ENCODE measurements around the gene MTUS2. TPM values are rescaled to one million over a fixed set of nuclear protein-coding genes. Genes with fewer than 3 reads are reported as not detected.

The MTUS2 gene
- polyA plus RNA-seq, 1 donor from 2014 or later: 4.4 TPM

- H2AFZ ChIP-seq (ENCODE audit: low read depth, low read length): no peak overlapping the region
- no peak overlapping the region for H3K4me3 ChIP-seq (ENCODE audit: low read length)
- H3K4me2 ChIP-seq (ENCODE audit: low read length): no peak overlapping the region
- H4K20me1 ChIP-seq (ENCODE audit: insufficient read depth): no peaks in the 10 kb centered on the region
- H3K79me2 ChIP-seq (replicated peaks; ENCODE audit: insufficient read depth, low read length): no peaks in the 10 kb centered on the region
- no peaks in the 10 kb centered on the region for H3K27me3 ChIP-seq (ENCODE audit: insufficient read depth, low read depth, low read length)
- no peaks in the 10 kb centered on the region for H3K9me3 ChIP-seq (ENCODE audit: low read length)
- no peak overlapping the region for H3K9ac ChIP-seq (ENCODE audit: low read length)
- no peaks in the 10 kb centered on the region for H3F3A ChIP-seq (ENCODE audit: insufficient read depth, low read length, poor library complexity, severe bottlenecking)
- H3K9me2 ChIP-seq (ENCODE audit: insufficient read depth, low read length): no peaks in the 10 kb centered on the region
- no peaks in the 10 kb centered on the region for H3K36me3 ChIP-seq (ENCODE audit: insufficient read depth, low read length)
- TF ChIP-seq, protein P1, sequence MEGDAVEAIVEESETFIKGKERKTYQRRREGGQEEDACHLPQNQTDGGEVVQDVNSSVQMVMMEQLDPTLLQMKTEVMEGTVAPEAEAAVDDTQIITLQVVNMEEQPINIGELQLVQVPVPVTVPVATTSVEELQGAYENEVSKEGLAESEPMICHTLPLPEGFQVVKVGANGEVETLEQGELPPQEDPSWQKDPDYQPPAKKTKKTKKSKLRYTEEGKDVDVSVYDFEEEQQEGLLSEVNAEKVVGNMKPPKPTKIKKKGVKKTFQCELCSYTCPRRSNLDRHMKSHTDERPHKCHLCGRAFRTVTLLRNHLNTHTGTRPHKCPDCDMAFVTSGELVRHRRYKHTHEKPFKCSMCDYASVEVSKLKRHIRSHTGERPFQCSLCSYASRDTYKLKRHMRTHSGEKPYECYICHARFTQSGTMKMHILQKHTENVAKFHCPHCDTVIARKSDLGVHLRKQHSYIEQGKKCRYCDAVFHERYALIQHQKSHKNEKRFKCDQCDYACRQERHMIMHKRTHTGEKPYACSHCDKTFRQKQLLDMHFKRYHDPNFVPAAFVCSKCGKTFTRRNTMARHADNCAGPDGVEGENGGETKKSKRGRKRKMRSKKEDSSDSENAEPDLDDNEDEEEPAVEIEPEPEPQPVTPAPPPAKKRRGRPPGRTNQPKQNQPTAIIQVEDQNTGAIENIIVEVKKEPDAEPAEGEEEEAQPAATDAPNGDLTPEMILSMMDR (IDR thresholded peaks at IDR 0.05; ENCODE audit: poor library complexity, severe bottlenecking): no peak
- TF ChIP-seq POLR2AphosphoS5 (IDR thresholded peaks at IDR 0.05) (no peak), EZH2 (IDR thresholded peaks at IDR 0.05; ENCODE audit: borderline replicate concordance, insufficient read depth, low read length, poor library complexity, severe bottlenecking) (no peak), SMC3 (conservative IDR thresholded peaks at IDR 0.05; ENCODE audit: poor library complexity) (no peak), TAF1 (IDR thresholded peaks at IDR 0.05; ENCODE audit: low read depth) (no peak), EP300 (conservative IDR thresholded peaks at IDR 0.05; ENCODE audit: poor library complexity, severe bottlenecking) (no peak), RAD21 (conservative IDR thresholded peaks at IDR 0.05) (no peak), MXI1 (conservative IDR thresholded peaks at IDR 0.05; ENCODE audit: poor library complexity, severe bottlenecking) (no peak)
- TF ChIP-seq, protein P2, sequence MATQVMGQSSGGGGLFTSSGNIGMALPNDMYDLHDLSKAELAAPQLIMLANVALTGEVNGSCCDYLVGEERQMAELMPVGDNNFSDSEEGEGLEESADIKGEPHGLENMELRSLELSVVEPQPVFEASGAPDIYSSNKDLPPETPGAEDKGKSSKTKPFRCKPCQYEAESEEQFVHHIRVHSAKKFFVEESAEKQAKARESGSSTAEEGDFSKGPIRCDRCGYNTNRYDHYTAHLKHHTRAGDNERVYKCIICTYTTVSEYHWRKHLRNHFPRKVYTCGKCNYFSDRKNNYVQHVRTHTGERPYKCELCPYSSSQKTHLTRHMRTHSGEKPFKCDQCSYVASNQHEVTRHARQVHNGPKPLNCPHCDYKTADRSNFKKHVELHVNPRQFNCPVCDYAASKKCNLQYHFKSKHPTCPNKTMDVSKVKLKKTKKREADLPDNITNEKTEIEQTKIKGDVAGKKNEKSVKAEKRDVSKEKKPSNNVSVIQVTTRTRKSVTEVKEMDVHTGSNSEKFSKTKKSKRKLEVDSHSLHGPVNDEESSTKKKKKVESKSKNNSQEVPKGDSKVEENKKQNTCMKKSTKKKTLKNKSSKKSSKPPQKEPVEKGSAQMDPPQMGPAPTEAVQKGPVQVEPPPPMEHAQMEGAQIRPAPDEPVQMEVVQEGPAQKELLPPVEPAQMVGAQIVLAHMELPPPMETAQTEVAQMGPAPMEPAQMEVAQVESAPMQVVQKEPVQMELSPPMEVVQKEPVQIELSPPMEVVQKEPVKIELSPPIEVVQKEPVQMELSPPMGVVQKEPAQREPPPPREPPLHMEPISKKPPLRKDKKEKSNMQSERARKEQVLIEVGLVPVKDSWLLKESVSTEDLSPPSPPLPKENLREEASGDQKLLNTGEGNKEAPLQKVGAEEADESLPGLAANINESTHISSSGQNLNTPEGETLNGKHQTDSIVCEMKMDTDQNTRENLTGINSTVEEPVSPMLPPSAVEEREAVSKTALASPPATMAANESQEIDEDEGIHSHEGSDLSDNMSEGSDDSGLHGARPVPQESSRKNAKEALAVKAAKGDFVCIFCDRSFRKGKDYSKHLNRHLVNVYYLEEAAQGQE (IDR thresholded peaks at IDR 0.05; ENCODE audit: borderline replicate concordance): no peak
- H3K27ac ChIP-seq (ENCODE audit: low read length): no peak overlapping the region
Measured at GRCh38 chr13:29294821-29295220, 474.7 kb downstream of the MTUS2 start.

DNA sequence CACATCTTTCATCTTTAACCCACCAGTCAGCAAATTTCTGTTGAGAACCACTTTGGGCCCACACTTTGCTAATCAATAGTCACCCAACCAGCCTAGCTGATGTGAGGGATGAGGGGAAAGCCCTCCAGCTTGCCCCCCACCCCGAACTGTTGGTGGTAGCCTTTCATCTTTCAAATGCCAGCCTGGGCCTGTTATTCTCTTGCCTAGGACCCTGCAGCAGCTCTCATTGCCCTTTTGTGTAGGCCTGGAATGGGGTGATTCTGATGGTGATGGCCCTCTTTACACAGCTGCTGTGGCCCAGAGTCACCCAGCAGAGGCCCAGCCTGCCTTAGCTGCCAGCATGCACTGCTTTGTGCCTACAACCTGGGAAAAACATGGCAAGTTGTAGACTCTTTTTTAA, 480.9 kb downstream of the MTUS2 start:
- Histone ChIP-seq H3K27me3 (ENCODE audit: insufficient read depth, low read depth, low read length) (no peaks in the 10 kb centered on the region), H3K79me2 (replicated peaks; ENCODE audit: insufficient read depth, low read length) (no peaks in the 10 kb centered on the region), H3F3A (ENCODE audit: insufficient read depth, low read length, poor library complexity, severe bottlenecking) (no peaks in the 10 kb centered on the region), H3K27ac (ENCODE audit: low read length) (no peak overlapping the region), H4K20me1 (ENCODE audit: insufficient read depth) (no peaks in the 10 kb centered on the region), H3K9me3 (ENCODE audit: low read length) (no peaks in the 10 kb centered on the region), H2AFZ (ENCODE audit: low read depth, low read length) (no peak overlapping the region), H3K36me3 (ENCODE audit: insufficient read depth, low read length) (no peaks in the 10 kb centered on the region), H3K4me3 (ENCODE audit: low read length) (no peak overlapping the region), H3K9ac (ENCODE audit: low read length) (no peak overlapping the region), H3K9me2 (ENCODE audit: insufficient read depth, low read length) (no peaks in the 10 kb centered on the region), H3K4me2 (ENCODE audit: low read length) (no peak overlapping the region)
- TF ChIP-seq, protein P1 (IDR thresholded peaks at IDR 0.05; ENCODE audit: poor library complexity, severe bottlenecking): no peak
- TF ChIP-seq, protein P2 (IDR thresholded peaks at IDR 0.05; ENCODE audit: borderline replicate concordance): no peak
- TF ChIP-seq POLR2AphosphoS5 (IDR thresholded peaks at IDR 0.05): no peak
- TF ChIP-seq RAD21 (conservative IDR thresholded peaks at IDR 0.05): no peak
- no peak for TF ChIP-seq MXI1 (conservative IDR thresholded peaks at IDR 0.05; ENCODE audit: poor library complexity, severe bottlenecking)
- TF ChIP-seq EP300 (conservative IDR thresholded peaks at IDR 0.05; ENCODE audit: poor library complexity, severe bottlenecking): no peak
- no peak for TF ChIP-seq SMC3 (conservative IDR thresholded peaks at IDR 0.05; ENCODE audit: poor library complexity)
- TF ChIP-seq EZH2 (IDR thresholded peaks at IDR 0.05; ENCODE audit: borderline replicate concordance, insufficient read depth, low read length, poor library complexity, severe bottlenecking): no peak
- no peak for TF ChIP-seq TAF1 (IDR thresholded peaks at IDR 0.05; ENCODE audit: low read depth)

Measured in neural cell (in vitro differentiated cells).